ENCODE measurements around the gene PNMA1. TPM values are rescaled to one million over a fixed set of nuclear protein-coding genes. Genes with fewer than 3 reads are reported as not detected.

PNMA1 gene
- total RNA-seq: 1 to 10 TPM; 1.7 to 7.6 (median 3.7) TPM
- long read RNA-seq: 0 reads

GRCh38 chr14:73713803-73714655, at the start of gene PNMA1:
TSS of gene PNMA1 (minus strand) at chr14:73714384. CDS start at chr14:73713639, 745 bp downstream.
- peak; percentile 88 to 94 (median 90) for ATAC-seq
- H3K27me3 ChIP-seq: no peaks in the 10 kb centered on the region
- intact Hi-C loops (cut with DNase I): loop anchor here in 1 of 2 donors (10.0 kb wide), 1 partner anchor 79 kb away; no protein-coding TSS in a partner anchor

GRCh38 chr14:73763396-73763795, 49.2 kb upstream of the PNMA1 start:
- no peaks in the 10 kb centered on the region for H3K36me3 ChIP-seq
- peaks cover 11 to 69% (median 38%) of the 10 kb centered on the region in 4 donors for H3K4me1 ChIP-seq
- no peak overlapping the region for H3K4me3 ChIP-seq
- peak overlapping the region; percentile 85 to 99 (median 99) for H3K27ac ChIP-seq
- no peaks in the 10 kb centered on the region for H3K27me3 ChIP-seq
- TF ChIP-seq POLR2A (IDR thresholded peaks at IDR 0.05) (peak; percentile 38), CTCF (IDR thresholded peaks at IDR 0.05) (no peak)
- DNase-seq (peak in 2 of 3 donors; percentile 72 to 87), ATAC-seq (peak; percentile 42 to 68 (median 52))
- 15% methylated on average over 3 of the region's 3 CpGs for WGBS (ENCODE audit: insufficient coverage, low coverage, low lambda C conversion rate, missing lambda C conversion rate)
- intact Hi-C loops (cut with DNase I): no loop called here
- H3K9me3 ChIP-seq: no peaks in the 10 kb centered on the region

More at GRCh38 chr14:73713803-73714655, at the start of gene PNMA1:
- Histone ChIP-seq H3K4me3 (peak within 1 kb of the TSS; percentile 65 to 80 (median 78)), H3K27ac (peak within 1 kb of the TSS; percentile 30 to 76 (median 72)), H3K9me3 (no peaks in the 10 kb centered on the region), H3K36me3 (peaks cover 0 to 20% (median 12%) of the 10 kb centered on the region in 4 donors), H3K4me1 (peaks cover 0 to 7% (median 0%) of the 10 kb centered on the region in 4 donors)
- TF ChIP-seq CTCF (IDR thresholded peaks at IDR 0.05) (no peak), POLR2A (IDR thresholded peaks at IDR 0.05) (peak; percentile 73)
- WGBS (ENCODE audit: insufficient coverage, low coverage, low lambda C conversion rate, missing lambda C conversion rate): under 1% methylated on average over 26 of the region's 113 CpGs
- peak; percentile 88 to 93 (median 90) for DNase-seq

GRCh38 chr14:73762375-73762822, 48.2 kb upstream of the PNMA1 start:
- WGBS (ENCODE audit: insufficient coverage, low coverage, low lambda C conversion rate, missing lambda C conversion rate): 19% methylated on average over 7 of the region's 8 CpGs
- peaks cover 11 to 72% (median 43%) of the 10 kb centered on the region in 4 donors for H3K4me1 ChIP-seq
- TF ChIP-seq POLR2A (IDR thresholded peaks at IDR 0.05) (no peak), CTCF (IDR thresholded peaks at IDR 0.05) (no peak)
- DNase-seq: no peak
- peak in 1 of 4 donors; percentile 5 for ATAC-seq
- H3K36me3 ChIP-seq: no peaks in the 10 kb centered on the region
- peak overlapping the region; percentile 85 to 99 (median 99) for H3K27ac ChIP-seq
- no peaks in the 10 kb centered on the region for H3K9me3 ChIP-seq
- intact Hi-C loops (cut with DNase I): no loop called here
- no peak overlapping the region for H3K4me3 ChIP-seq
- no peaks in the 10 kb centered on the region for H3K27me3 ChIP-seq

- 35% methylated on average over 2 of the region's 2 CpGs for WGBS (ENCODE audit: insufficient coverage, low coverage, low lambda C conversion rate, missing lambda C conversion rate)
- intact Hi-C loops (cut with DNase I): no loop called here
These were observed 47.6 kb upstream of the PNMA1 start for GRCh38 chr14:73761618-73762355.

More at GRCh38 chr14:73761618-73762355, 47.6 kb upstream of the PNMA1 start:
- Histone ChIP-seq H3K27me3 (no peaks in the 10 kb centered on the region), H3K9me3 (no peaks in the 10 kb centered on the region), H3K4me1 (peaks cover 11 to 78% (median 46%) of the 10 kb centered on the region in 4 donors), H3K36me3 (no peaks in the 10 kb centered on the region), H3K27ac (peak overlapping the region; percentile 85 to 99 (median 99)), H3K4me3 (no peak overlapping the region)
- TF ChIP-seq CTCF (IDR thresholded peaks at IDR 0.05): no peak
- TF ChIP-seq POLR2A (IDR thresholded peaks at IDR 0.05): no peak
- DNase-seq: no peak
- ATAC-seq: no peak

All from right lobe of liver (tissue), 6 donors.